Psoas muscle (tissue), 8 donors: ENCODE measurements around the gene OR1N1. TPM values are rescaled to one million over a fixed set of nuclear protein-coding genes. Genes with fewer than 3 reads are reported as not detected.

Experiments used
- ATAC-seq, 4 donors: fragments of 200-7000 bp; cut with Tn5 transposase; one replicate each; pipeline ENCODE4 v1.9.1; 2020; ENCODE audit warnings: moderate library complexity in 3 of 4, mild to moderate bottlenecking in 2 of 4
- DNase-seq, 2 donors: peaks; one replicate each; pipeline ENCODE4 v3.0.0-alpha.2; 2020
- H3K27ac ChIP-seq: fragments of 200-600 bp; one replicate; pipeline ENCODE4 v1.8.0; 2022
- H3K27me3 ChIP-seq, 3 donors: fragments of 200-600 bp in 1 of 3; one replicate each; pipeline versions ENCODE4 v1.6.1 to v1.8.0; 2013 to 2022; ENCODE audit warnings: low read length in 2 of 3, mild to moderate bottlenecking in 2 of 3, moderate library complexity in 1 of 3; ENCODE audit not compliant: insufficient read depth in 3 of 3
- H3K36me3 ChIP-seq, 2 donors: fragments of 200-600 bp in 1 of 2; one replicate each; pipeline versions ENCODE4 v1.6.1 to v1.8.0; 2013 to 2022; ENCODE audit warnings: low read depth in 1 of 2, mild to moderate bottlenecking in 1 of 2, moderate library complexity in 1 of 2; ENCODE audit not compliant: insufficient read depth in 1 of 2
- H3K4me1 ChIP-seq: fragments of 200-600 bp; one replicate; pipeline ENCODE4 v1.8.0; 2022
- H3K4me3 ChIP-seq: fragments of 200-600 bp; one replicate; pipeline ENCODE4 v1.8.0; 2022; ENCODE audit warnings: mild to moderate bottlenecking
- H3K9me3 ChIP-seq: fragments of 200-600 bp; one replicate; pipeline ENCODE4 v1.8.0; 2022
- CTCF ChIP-seq: fragments of 200-600 bp; IDR thresholded peaks from one replicate; pipeline ENCODE4 v1.8.0; 2022; ENCODE audit warnings: antibody characterized with exemption
- WGBS, 3 donors: extraction: QIAGEN DNeasy Blood & Tissue Kit; methylation state at CpG; one replicate each; pipeline versions ENCODE4 v1.1.6 to v1.1.7; 2013; 5-methylcytosine and 5-hydroxymethylcytosine counted together
- intact Hi-C, 2 donors: fragments of 100-400 bp; cut with DNase I; formaldehyde crosslinking; loops; one replicate each; pipeline versions ENCODE4 v1.11.0 to v1.14.2; 2022
- polyA plus RNA-seq, 3 donors: library from polyadenylated mRNA; stranded (reverse); fragments of 200-250 nt; gene quantifications; one replicate each; pipeline ENCODE4 v1.2.3, GENCODE V29; 2013
- total RNA-seq, 4 donors: library from RNA; stranded (reverse); fragmentation: NEBNext Ultra II Directional in 2 of 4; extraction: Animal tissue kit (Norgen Biotek cat#: 25700) in 2 of 4; gene quantifications; one replicate each; pipeline versions ENCODE4 v1.2.1 to v1.2.4, GENCODE V29; 2021 to 2023
- donor health status: healthy with polysubstance abuse.
- donor health status: DM: no; HTN: no; CAD: no; lungs with moderate emphysema.
- donor health status: Bipolar disorder and iron deficiency.
- donor health status: healthy.
- donor health status: DM: yes; HTN: yes; CAD: no.
- donor health status: DM: no; HTN: no; CAD: no.
- donor health status: DM: no; HTN: no; CAD: no.
- donor health status: DM: yes; HTN: yes; CAD: no.

OR1N1 gene
- total and polyA plus RNA-seq, 7 donors, result not detected

- Histone ChIP-seq H3K27ac (no peak within 1 kb of the TSS), H3K9me3 (no peaks in the 10 kb centered on the region), H3K4me1 (no peaks in the 10 kb centered on the region), H3K27me3 (peaks cover 0 to 18% (median 0%) of the 10 kb centered on the region in 3 donors), H3K36me3 (no peaks in the 10 kb centered on the region), H3K4me3 (no peak within 1 kb of the TSS)
- TF ChIP-seq CTCF, result no peak
- DNase-seq, result no peak
- intact Hi-C loops, result no loop called here
- ATAC-seq, result no peak
- 81 to 85% (median 83%) methylated on average over 6 of the region's 6 CpGs for WGBS, 3 donors
These were observed 49.3 kb downstream of the OR1N1 start, which contains the start of gene OR1J1 for GRCh38 chr9:122477826-122478225. TSS of gene OR1J1 (minus strand) at chr9:122477926. CDS start at chr9:122477926, 0 bp downstream.

- 78 to 86% (median 82%) methylated on average over 3 of the region's 3 CpGs for WGBS, 3 donors
- H3K4me3 ChIP-seq, result no peak overlapping the region
- TF ChIP-seq CTCF, result no peak
- no peaks in the 10 kb centered on the region for H3K9me3 ChIP-seq
- peaks cover 0 to 18% (median 0%) of the 10 kb centered on the region in 3 donors for H3K27me3 ChIP-seq
- H3K36me3 ChIP-seq, result no peaks in the 10 kb centered on the region
- DNase-seq, result no peak
- ATAC-seq, result no peak
- intact Hi-C loops, result no loop called here
- no peak overlapping the region for H3K27ac ChIP-seq
- H3K4me1 ChIP-seq, result no peaks in the 10 kb centered on the region
These were observed 49.7 kb downstream of the OR1N1 start for GRCh38 chr9:122477346-122477745.

Other genes starting within 250 kb of the OR1N1 start
- 1 to 10 TPM in 3 of 4 donors, under 1 TPM in 1; 0.78 to 3.8 (median 1.8) TPM for gene PTGS1, start 156.3 kb downstream of the OR1N1 start, total RNA-seq
- 1 to 10 TPM in 1 of 3 donors, under 1 TPM in 2; 0.56 to 5.6 (median 0.62) TPM for gene PTGS1, start 156.3 kb downstream of the OR1N1 start, polyA plus RNA-seq
- not detected for gene OR1J1, start 49.4 kb downstream of the OR1N1 start, total RNA-seq
- not detected for gene OR1J1, start 49.4 kb downstream of the OR1N1 start, polyA plus RNA-seq
- gene OR1J2, start 16.5 kb downstream of the OR1N1 start, total RNA-seq, result not detected
- gene OR1J2, start 16.5 kb downstream of the OR1N1 start, polyA plus RNA-seq, result not detected
- not detected for gene OR1J4, start 8.2 kb downstream of the OR1N1 start, total RNA-seq
- not detected for gene OR1J4, start 8.2 kb downstream of the OR1N1 start, polyA plus RNA-seq
- not detected for gene OR1N2, start 25.8 kb upstream of the OR1N1 start, total RNA-seq
- gene OR1N2, start 25.8 kb upstream of the OR1N1 start, polyA plus RNA-seq, result not detected
- not detected for gene OR1L8, start 56.1 kb upstream of the OR1N1 start, total RNA-seq
- not detected for gene OR1L8, start 56.1 kb upstream of the OR1N1 start, polyA plus RNA-seq
- not detected for gene OR1Q1, start 87.4 kb upstream of the OR1N1 start, total RNA-seq
- not detected for gene OR1Q1, start 87.4 kb upstream of the OR1N1 start, polyA plus RNA-seq
- gene OR1B1, start 130.3 kb upstream of the OR1N1 start, total RNA-seq, result not detected
- not detected for gene OR1B1, start 130.3 kb upstream of the OR1N1 start, polyA plus RNA-seq
- not detected for gene OR1L1, start 134.4 kb upstream of the OR1N1 start, total RNA-seq
- gene OR1L1, start 134.4 kb upstream of the OR1N1 start, polyA plus RNA-seq, result not detected
- not detected for gene OR1L3, start 147.8 kb upstream of the OR1N1 start, total RNA-seq
- gene OR1L3, start 147.8 kb upstream of the OR1N1 start, polyA plus RNA-seq, result not detected
- gene OR1L4, start 196.7 kb upstream of the OR1N1 start, total RNA-seq, result not detected
- not detected for gene OR1L4, start 196.7 kb upstream of the OR1N1 start, polyA plus RNA-seq
- gene OR1L6, start 215.0 kb upstream of the OR1N1 start, total RNA-seq, result not detected
- not detected for gene OR1L6, start 215.0 kb upstream of the OR1N1 start, polyA plus RNA-seq